Amniotic epithelial cell (primary cell): Measurements from ENCODE around the gene RNASEH2B.

Source experiments
- DNase-seq: peaks from one replicate; pipeline ENCODE4 v3.0.0-alpha.2; 2010; ENCODE audit warnings: low read depth

Gene RNASEH2B

DNA sequence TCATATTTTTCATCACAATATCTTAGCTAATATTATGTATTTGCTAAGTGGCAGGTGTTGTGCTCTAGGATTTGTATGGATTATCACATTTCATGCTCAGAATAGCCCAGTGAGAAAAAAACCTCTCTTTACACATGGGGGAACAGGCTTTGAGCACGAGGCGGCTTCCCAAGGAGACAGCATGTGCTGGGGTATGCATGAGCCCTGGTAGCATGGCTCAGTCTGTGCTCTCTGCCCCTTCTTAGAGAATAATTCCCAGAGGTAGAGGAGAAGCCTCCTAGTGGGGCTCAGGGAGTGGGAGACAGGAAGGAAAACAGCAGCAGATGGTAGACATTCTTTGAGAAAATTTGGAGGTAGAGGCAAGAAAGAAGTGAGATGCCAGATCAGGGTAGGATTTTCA, 31.6 kb downstream of the RNASEH2B start:
- no peak for DNase-seq

DNA sequence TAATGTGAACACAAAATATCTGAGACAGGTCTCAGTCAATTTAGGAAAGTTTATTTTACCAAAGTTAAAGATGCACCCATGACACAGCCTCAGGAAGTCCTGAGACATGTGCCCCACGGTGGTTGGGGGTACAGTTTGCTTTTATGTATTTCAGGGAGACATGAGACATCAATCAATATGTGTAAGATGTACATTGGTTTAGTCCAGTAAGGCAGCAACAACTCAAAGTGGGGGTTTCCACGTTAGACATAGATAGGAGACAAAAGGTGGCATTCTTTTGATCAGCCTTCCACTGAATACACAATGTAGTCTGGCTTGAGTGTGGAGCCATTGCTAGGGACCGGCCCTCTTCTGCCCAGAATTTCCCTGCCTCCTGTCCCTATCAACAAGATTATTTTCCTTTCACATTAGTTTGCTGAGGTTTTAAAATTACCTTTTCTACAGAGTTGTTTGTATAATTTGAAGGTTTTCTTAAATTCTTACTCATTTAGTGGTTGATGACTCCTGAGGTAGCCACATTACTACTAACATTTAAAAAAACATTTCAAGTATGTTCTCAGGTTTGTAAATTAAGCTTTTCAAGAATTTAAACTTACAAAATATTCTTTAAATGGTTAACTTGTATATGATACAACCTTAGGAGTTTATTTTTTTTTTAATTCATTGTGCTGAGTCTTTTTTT, 33.2 kb downstream of the RNASEH2B start:
- no peak for DNase-seq

DNA sequence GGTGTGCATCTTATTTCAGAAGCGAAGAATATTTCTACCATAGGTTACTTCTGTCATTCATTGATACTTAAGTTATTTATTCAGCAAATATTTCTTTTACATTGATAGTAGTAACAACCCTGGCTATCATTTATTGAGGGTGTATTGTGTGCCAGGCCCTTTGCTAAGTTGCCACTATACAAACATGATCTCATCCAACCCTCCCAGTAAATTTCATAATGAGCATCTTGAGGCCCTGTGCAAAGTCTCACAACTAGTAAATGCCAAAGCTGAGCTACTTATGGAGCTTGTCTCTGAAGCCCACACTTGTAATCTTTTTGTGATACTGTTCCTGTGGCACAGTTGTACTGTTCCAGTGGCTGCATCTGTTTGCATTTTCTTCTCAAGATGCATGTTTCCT, 36.1 kb downstream of the RNASEH2B start:
- no peak for DNase-seq

DNA sequence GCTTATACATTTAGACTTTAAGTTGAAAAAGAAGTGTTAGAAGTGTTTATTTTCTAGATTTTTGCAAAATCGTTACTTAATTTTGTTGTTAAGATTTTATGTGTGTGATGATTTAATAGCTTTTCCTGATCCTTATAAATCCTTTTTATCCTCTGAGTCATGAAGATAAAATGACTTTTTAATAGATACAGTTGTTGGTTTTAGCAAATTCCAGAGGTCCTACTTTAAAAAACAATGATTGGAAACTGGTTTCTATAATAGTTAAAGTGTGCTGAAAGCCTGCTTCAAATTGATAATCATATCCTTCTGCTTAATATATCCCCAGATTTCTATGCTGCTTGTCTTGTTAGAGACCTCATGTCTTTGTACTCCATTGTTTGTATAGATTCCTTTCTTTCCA, 39.0 kb downstream of the RNASEH2B start:
- DNase-seq: peak; percentile 9

DNA sequence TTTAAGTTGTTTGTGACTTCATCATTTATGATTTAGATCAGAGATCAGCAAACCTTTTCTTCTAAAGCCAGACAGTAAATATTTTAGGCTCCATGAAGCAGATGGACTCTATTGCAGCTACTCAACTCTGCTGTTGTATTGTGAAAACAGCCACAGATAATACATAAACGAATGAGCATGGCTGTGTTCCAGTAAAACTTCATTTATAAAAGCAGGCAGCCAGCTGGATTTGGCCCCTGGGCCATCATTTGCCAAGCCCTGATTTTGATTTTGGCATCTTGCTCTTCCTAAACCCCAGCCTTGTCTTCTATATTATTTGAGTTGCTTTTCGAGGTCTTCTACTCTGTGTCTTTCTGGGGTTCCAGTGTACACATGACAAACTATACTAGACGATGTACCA, 41.3 kb downstream of the RNASEH2B start:
- no peak for DNase-seq

GRCh38 chr13:50951366-50951765, 41.8 kb downstream of the RNASEH2B start:
- peak; percentile 72 for DNase-seq

- DNase-seq: no peak
Observed at GRCh38 chr13:50955241-50955640, 45.6 kb downstream of the RNASEH2B start.

DNA sequence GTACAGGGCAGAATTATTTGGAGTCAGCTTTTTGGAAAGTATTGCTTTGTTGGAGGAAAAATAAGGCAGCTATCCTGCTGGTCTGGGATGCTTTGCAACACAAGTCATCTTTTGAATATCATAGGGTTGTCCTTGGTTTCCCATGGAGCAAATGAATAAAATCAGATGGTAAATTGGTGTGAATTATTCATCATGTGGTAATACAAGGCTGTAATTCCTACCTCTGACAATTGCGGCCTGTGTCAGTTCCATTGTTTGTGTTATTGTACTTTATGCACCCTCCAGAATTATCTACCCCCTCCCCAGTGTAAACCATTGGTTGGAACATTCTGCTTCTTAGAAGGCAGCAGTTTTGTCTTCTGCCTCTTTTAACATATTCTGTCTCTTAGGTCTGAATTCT, 46.2 kb downstream of the RNASEH2B start:
- no peak for DNase-seq

DNA sequence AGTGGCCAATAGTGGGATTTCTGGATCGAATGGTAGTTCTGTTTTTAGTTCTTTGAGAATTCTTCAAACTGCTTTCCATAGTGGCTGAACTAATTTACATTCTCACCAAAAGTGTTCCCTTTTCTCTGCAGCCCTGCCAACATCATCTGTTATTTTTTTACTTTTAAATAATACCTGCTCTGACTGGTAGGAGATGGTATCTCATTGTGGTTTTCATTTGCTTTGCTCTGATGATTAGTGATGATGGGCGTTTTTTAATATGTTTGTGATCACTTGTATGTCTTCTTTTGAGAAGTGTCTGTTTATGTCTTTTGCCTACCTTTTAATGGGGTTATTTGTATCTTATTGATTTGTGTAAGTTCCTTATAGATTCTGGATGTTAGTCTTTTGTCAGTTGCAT, 48.0 kb downstream of the RNASEH2B start:
- DNase-seq: no peak

DNA sequence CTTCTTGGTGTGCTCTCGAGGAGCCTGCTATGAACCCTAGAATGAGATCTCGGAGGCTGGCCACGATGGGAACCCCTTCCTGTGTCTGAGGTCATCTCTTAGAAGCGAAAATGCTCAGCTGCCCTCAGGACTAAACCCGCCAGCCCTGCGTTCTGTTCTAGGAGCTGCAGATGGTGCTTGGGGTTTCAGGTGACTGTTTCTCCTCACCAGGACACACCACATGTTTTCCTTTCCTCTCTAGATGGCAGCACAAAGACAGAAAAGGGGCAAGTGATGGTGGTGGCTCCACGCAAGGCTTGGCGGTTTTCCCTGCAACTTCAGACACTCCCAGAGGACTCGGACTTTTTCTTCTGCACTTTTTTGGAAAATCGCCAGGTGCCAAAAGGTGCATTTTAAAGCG, 60.1 kb downstream of the RNASEH2B start:
- peak; percentile 27 for DNase-seq

DNA sequence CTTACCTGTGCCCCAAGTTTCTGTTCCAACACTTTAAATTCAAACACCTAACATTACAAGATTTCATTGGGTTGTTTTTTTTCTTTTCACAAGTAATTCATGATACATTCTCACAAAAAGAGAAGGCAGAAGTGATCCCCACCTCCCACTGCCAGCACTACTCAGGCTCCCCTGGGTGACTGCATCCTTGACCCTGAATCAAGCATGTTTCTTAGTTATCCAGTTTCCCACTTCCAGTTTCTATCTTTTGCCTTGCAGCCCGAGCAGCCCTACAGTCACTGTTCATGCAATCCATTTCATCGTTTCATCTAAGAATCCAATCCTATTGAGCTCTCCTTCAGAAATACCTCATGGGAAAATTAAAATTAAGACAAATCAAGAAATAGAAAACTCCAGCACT, 61.4 kb downstream of the RNASEH2B start:
- no peak for DNase-seq

GRCh38 chr13:50974268-50974667, 64.7 kb downstream of the RNASEH2B start:
- no peak for DNase-seq

GRCh38 chr13:50979187-50979586, 69.6 kb downstream of the RNASEH2B start:
- DNase-seq: peak; percentile 11

- DNase-seq: no peak
Observed at GRCh38 chr13:50981686-50982085, 72.1 kb downstream of the RNASEH2B start.

DNA sequence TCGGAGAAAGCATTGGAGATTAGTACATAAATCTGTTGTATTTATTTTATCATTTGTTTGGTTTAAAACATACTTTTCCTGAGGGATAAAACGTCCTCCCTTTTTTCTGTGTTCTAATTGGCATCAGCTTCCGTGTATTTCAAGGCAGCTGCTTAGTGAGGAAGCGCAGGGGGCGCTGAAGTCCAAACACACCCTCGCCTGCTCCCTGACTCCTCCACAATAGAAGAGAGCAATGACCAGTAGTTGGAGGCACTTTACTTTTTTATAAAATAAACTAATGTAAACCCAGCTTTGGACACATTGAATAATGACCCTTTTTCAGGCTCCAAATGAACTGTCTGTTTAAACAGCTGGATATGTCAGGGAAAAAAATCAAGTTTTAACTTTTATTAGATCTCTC, 79.9 kb downstream of the RNASEH2B start:
- DNase-seq: peak; percentile 13

- DNase-seq: no peak
Observed at GRCh38 chr13:50990065-50990817, 80.7 kb downstream of the RNASEH2B start.

DNA sequence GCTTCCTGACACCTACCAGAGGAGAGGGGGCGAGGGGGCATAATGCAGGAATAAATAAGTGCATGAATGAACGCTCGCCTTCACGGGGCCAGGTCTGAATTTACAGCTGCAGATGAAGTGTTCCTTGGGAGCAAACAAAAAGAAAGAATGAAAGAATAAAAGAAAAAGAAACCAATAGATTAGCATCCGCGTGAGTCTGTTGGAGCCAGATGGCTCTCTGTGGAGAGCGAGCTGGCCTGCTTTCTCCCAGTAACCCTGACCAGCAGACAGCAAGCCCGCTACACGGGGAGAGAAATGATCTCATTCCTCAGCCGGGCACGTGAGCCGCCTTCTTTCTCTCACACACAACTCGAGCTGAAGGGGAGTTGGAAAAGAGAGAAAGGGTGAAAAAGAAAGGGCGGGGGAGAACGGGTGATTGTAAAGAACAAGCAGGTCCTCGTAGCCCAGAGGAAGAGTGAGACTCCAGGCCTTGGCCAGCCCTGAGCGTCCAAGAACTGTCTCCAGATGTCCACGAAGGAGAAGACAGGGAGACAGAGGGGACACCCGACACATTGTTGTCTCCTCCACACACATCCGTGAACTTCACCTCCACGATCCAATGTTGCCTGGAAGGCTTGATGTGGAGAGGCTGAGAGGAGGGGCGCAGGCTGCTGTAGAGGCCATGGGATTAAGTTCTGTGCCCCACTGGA, 81.4 kb downstream of the RNASEH2B start:
- DNase-seq: peak; percentile 73

- DNase-seq: no peak
Observed at GRCh38 chr13:50991579-50992521, 82.3 kb downstream of the RNASEH2B start.

DNA sequence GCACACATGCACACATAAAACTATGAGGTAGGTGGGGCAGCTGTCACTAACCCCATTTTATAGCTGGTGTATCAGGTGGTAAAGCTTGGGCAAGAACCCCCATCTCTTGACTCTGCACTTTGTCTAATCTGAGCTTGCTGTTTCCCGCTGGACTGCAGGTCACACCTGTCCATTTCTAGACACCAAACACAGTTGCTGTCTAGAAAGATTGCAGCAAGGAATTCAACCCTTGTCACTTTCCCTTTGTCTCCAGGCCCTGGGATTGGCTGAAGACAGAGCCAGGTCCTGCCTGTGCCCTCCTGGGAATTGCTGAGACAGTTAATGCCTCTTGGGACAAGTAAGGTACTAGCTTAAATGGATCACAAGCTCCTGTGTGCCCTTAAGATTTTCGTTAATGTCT, 83.8 kb downstream of the RNASEH2B start:
- no peak for DNase-seq

GRCh38 chr13:50993934-50994333, 84.3 kb downstream of the RNASEH2B start:
- DNase-seq: peak; percentile 69

- DNase-seq: no peak
Observed at GRCh38 chr13:50994651-50995050, 85.1 kb downstream of the RNASEH2B start.

DNA sequence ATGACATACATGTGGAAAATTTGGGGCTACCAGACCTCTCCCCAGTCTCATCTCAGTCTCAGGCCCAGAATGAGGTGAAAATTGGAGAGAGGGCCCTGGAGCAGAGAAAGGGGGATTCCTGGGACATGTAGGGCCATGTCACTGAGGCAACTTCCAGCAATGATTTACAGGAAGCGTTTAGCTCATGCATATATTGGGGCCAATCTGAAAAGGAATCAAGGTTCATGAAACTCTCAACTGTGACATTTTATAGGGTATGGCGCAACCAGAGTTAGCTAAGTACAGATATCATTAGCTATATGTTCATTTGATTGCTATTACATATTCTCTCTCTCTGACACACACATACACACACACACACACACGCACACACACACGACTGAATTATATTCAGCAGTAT, 86.3 kb downstream of the RNASEH2B start:
- no peak for DNase-seq
